GM18909 (cell line): Measurements from ENCODE around the gene POLRMT.
"Not testable (repeated sequence)": the region's sequence is repeated elsewhere in the genome, so short reads cannot be mapped to it uniquely, and the experiment has no call there.

Source experiments
- ATAC-seq: cut with Tn5 transposase; IDR thresholded peaks from one replicate; pipeline ENCODE4 v1.9.1; 2021; ENCODE audit warnings: mild to moderate bottlenecking; ENCODE audit not compliant: unreplicated experiment, poor library complexity

POLRMT gene

GRCh38 chr19:616062-616700 is 17.2 kb downstream of the POLRMT start:
- no peak for ATAC-seq

- no peak for ATAC-seq
Measured at GRCh38 chr19:615619-616018, 17.7 kb downstream of the POLRMT start.

- no peak for ATAC-seq
Measured at GRCh38 chr19:613732-614567, 19.4 kb downstream of the POLRMT start.

GRCh38 chr19:612941-613340 is 20.4 kb downstream of the POLRMT start:
- no peak for ATAC-seq

- no peak for ATAC-seq
Measured at GRCh38 chr19:611481-611868, 21.9 kb downstream of the POLRMT start.

GRCh38 chr19:610801-611480 is 22.4 kb downstream of the POLRMT start:
- ATAC-seq = no peak

GRCh38 chr19:610071-610800 is 23.1 kb downstream of the POLRMT start:
- no peak for ATAC-seq

- ATAC-seq = no peak
Measured at GRCh38 chr19:609004-609346, 24.4 kb downstream of the POLRMT start.

GRCh38 chr19:608155-609003 is 25.0 kb downstream of the POLRMT start:
- ATAC-seq = no peak

GRCh38 chr19:607301-608154 is 25.8 kb downstream of the POLRMT start:
- no peak for ATAC-seq

- not testable (repeated sequence) for ATAC-seq
Measured at GRCh38 chr19:605061-605971, 28.0 kb downstream of the POLRMT start.

GRCh38 chr19:604355-604754 is 29.0 kb downstream of the POLRMT start:
- no peak for ATAC-seq

- not testable (repeated sequence) for ATAC-seq
Measured at GRCh38 chr19:603779-604178, 29.6 kb downstream of the POLRMT start.

GRCh38 chr19:603302-603639 is 30.1 kb downstream of the POLRMT start:
- ATAC-seq = not testable (repeated sequence)

- ATAC-seq = no peak
Measured at GRCh38 chr19:602391-603301, 30.7 kb downstream of the POLRMT start.

- ATAC-seq = no peak
Measured at GRCh38 chr19:601790-602189, 31.5 kb downstream of the POLRMT start.

GRCh38 chr19:601310-601709 is 32.0 kb downstream of the POLRMT start:
- ATAC-seq = no peak
